Measurements from ENCODE around the gene PRDM16. TPM values are rescaled to one million over a fixed set of nuclear protein-coding genes. Genes with fewer than 3 reads are reported as not detected.
"Not testable (repeated sequence)": the region's sequence is repeated elsewhere in the genome, so short reads cannot be mapped to it uniquely, and the experiment has no call there.

Gene PRDM16
- polyA plus RNA-seq, 1 of the 3 experiments (the other 2 are of a cell fraction): not detected

DNA sequence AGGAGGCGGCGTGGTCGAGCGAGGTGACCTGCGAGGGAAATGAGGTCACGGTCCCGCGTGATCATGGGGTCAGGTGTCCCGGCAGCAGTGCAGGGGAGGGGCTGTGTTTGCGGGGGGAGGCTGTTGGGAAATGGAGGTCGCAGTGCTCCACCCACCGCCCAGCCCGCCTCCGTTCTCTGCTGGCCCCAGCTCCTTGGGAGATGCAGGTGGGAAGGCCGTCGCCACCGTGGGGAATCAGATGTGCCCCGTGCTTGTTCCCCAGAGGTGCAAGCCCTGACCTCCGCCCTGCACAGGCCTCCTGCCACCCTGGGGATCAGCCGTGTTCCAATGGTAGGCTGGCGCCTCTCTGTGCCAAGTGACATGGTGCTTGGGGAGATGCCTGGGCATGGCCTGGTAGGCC lies 95.7 kb downstream of the PRDM16 start (continued):
- TF ChIP-seq, protein P1, sequence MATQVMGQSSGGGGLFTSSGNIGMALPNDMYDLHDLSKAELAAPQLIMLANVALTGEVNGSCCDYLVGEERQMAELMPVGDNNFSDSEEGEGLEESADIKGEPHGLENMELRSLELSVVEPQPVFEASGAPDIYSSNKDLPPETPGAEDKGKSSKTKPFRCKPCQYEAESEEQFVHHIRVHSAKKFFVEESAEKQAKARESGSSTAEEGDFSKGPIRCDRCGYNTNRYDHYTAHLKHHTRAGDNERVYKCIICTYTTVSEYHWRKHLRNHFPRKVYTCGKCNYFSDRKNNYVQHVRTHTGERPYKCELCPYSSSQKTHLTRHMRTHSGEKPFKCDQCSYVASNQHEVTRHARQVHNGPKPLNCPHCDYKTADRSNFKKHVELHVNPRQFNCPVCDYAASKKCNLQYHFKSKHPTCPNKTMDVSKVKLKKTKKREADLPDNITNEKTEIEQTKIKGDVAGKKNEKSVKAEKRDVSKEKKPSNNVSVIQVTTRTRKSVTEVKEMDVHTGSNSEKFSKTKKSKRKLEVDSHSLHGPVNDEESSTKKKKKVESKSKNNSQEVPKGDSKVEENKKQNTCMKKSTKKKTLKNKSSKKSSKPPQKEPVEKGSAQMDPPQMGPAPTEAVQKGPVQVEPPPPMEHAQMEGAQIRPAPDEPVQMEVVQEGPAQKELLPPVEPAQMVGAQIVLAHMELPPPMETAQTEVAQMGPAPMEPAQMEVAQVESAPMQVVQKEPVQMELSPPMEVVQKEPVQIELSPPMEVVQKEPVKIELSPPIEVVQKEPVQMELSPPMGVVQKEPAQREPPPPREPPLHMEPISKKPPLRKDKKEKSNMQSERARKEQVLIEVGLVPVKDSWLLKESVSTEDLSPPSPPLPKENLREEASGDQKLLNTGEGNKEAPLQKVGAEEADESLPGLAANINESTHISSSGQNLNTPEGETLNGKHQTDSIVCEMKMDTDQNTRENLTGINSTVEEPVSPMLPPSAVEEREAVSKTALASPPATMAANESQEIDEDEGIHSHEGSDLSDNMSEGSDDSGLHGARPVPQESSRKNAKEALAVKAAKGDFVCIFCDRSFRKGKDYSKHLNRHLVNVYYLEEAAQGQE (IDR thresholded peaks at IDR 0.05; ENCODE audit: low read depth, low read length): no peak
- TF ChIP-seq, protein P2, sequence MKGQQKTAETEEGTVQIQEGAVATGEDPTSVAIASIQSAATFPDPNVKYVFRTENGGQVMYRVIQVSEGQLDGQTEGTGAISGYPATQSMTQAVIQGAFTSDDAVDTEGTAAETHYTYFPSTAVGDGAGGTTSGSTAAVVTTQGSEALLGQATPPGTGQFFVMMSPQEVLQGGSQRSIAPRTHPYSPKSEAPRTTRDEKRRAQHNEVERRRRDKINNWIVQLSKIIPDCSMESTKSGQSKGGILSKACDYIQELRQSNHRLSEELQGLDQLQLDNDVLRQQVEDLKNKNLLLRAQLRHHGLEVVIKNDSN (IDR thresholded peaks at IDR 0.05; ENCODE audit: borderline replicate concordance, low read depth): no peak

DNA sequence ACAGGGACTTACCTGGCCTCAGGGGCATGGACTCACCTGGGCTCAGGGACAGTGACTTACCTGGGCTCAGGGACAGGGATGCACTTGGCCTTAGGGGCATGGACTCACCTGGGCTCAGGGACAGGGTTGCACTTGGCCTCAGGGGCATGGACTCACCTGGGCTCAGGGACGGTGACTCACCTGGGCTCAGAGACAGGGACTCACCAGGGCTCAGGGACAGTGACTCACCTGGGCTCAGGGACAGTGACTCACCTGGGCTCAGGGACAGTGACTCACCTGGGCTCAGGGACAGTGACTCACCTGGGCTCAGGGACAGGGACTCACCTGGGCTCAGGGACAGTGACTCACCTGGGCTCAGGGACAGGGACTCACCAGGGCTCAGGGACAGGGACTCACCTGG lies 96.2 kb downstream of the PRDM16 start:
- H3K4me1 ChIP-seq (ENCODE audit: control insufficient read depth in 1 of 2, insufficient read depth in 2 of 2, low read depth in 1 of 2, low read length in 1 of 2); H2AFZ ChIP-seq (ENCODE audit: low read depth); H3K9ac ChIP-seq; POLR2A ChIA-PET; H3K9me2 ChIP-seq; DNase-seq; CTCF ChIA-PET; H3K79me2 ChIP-seq (ENCODE audit: insufficient read depth); H4K20me1 ChIP-seq (ENCODE audit: insufficient read depth); H3F3A ChIP-seq (replicated peaks; ENCODE audit: insufficient read depth); H3K4me2 ChIP-seq; H3K27me3 ChIP-seq (ENCODE audit: insufficient read depth); H3K27ac ChIP-seq (ENCODE audit: low read depth in 2 of 2, low read length in 1 of 2); H3K36me3 ChIP-seq (replicated peaks in 1 of 2; ENCODE audit: control insufficient read depth in 1 of 2, insufficient read depth in 2 of 2, low read length in 1 of 2); H3K9me3 ChIP-seq; H3K4me3 ChIP-seq (ENCODE audit: low read depth in 2 of 2, low read length in 1 of 2): not testable (repeated sequence)
- no CpG with 5 or more reads among the region's 1 CpG for WGBS (ENCODE audit: low lambda C conversion rate)

DNA sequence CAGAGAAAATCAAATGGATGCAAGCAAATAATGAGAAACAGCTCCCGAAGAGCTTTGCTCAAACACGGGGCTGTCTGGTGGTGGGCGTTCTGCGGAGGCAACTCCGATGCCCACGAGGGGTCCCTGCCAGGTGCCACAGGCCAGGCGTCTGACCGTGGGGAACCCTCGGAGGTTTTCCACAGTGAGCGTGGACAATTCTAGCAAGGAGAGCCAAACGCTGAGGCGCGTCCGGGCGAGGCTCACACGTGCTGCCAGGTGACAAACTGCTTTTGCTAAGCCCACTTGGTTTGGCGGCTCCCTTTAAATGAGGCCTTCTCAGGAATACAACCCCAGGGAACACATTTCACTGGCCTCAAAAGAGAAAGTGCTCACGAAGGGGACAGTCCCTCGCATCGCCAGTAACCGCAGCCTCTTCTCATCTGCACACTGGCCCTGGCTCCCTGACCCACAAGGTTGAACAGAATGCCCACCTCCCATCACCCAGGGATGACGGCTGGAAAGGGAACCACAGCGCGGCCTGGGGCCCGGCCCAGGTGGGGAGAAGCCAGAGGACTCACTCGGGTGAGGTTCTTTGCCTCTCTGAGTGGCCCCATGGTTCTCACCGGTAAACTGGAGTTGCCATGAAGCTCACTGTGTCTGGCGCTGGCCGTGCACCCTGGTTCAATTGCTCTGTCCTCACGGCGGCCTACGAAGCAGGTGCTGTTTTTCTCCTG lies 97.4 kb downstream of the PRDM16 start:
- H3K36me3 ChIP-seq (replicated peaks in 1 of 2; ENCODE audit: control insufficient read depth in 1 of 2, insufficient read depth in 2 of 2, low read length in 1 of 2): no peaks in the 10 kb centered on the region
- H3K79me2 ChIP-seq (ENCODE audit: insufficient read depth): no peaks in the 10 kb centered on the region
- H3K4me3 ChIP-seq (ENCODE audit: low read depth in 2 of 2, low read length in 1 of 2): no peak overlapping the region
- H3K9me2 ChIP-seq: no peaks in the 10 kb centered on the region
- ChIA-PET CTCF (no interaction called here), POLR2A (no interaction called here)
- H3K9me3 ChIP-seq: no peaks in the 10 kb centered on the region
- TF ChIP-seq TAF1 (IDR thresholded peaks at IDR 0.05; ENCODE audit: borderline replicate concordance, low read depth, low read length) (no peak), SMC3 (IDR thresholded peaks at IDR 0.05; ENCODE audit: low read depth, low read length) (no peak), RFX5 (IDR thresholded peaks at IDR 0.05; ENCODE audit: low read length) (no peak), YY1 (IDR thresholded peaks at IDR 0.05; ENCODE audit: low read depth) (no peak), POLR2AphosphoS5 (IDR thresholded peaks at IDR 0.05; ENCODE audit: low read depth, low read length) (no peak)
- no peaks in the 10 kb centered on the region for H3K27me3 ChIP-seq (ENCODE audit: insufficient read depth)
- no peak overlapping the region for H2AFZ ChIP-seq (ENCODE audit: low read depth)
- no peaks in the 10 kb centered on the region for H4K20me1 ChIP-seq (ENCODE audit: insufficient read depth)
- H3F3A ChIP-seq (replicated peaks; ENCODE audit: insufficient read depth): no peaks in the 10 kb centered on the region
- H3K9ac ChIP-seq: no peak overlapping the region
- 82% methylated on average over 10 of the region's 32 CpGs for WGBS (ENCODE audit: low lambda C conversion rate)
- peaks cover 0 to 4% of the 10 kb centered on the region in 2 experiments; a peak in 1 of 4 replicates for H3K4me1 ChIP-seq (ENCODE audit: control insufficient read depth in 1 of 2, insufficient read depth in 2 of 2, low read depth in 1 of 2, low read length in 1 of 2)
- H3K27ac ChIP-seq (ENCODE audit: low read depth in 2 of 2, low read length in 1 of 2): no peak overlapping the region
- no peak for DNase-seq
- no peak overlapping the region for H3K4me2 ChIP-seq

Measured in SK-N-SH (cell line).